RWPE2 (cell line): ENCODE measurements around the gene ST6GAL2.

Experiments used
- ATAC-seq: fragments of 200-7000 bp; cut with Tn5 transposase; 3 replicates; pipeline ENCODE4 v1.9.1; 2021; ENCODE audit warnings: low read depth
- DNase-seq: peaks from one replicate; pipeline ENCODE4 v3.0.0-alpha.2; 2020; ENCODE audit warnings: low spot score
- H3K27ac ChIP-seq: fragments of 450-650 bp; 2 replicates; pipeline ENCODE4 v1.5.1; 2017; ENCODE audit warnings: mild to moderate bottlenecking; ENCODE audit not compliant: poor library complexity, severe bottlenecking
- H3K27me3 ChIP-seq: fragments of 250-450 bp; sonication (Bioruptor Pico); 2 replicates; pipeline ENCODE4 v1.5.1; 2021; ENCODE audit warnings: mild to moderate bottlenecking, moderate library complexity; ENCODE audit not compliant: insufficient read depth, poor library complexity, severe bottlenecking
- H3K36me3 ChIP-seq: fragments of 250-450 bp; sonication (Bioruptor Pico); 2 replicates; pipeline ENCODE4 v1.5.1; 2020; ENCODE audit warnings: low read depth, mild to moderate bottlenecking, moderate library complexity
- H3K4me1 ChIP-seq: fragments of 250-450 bp; sonication (Bioruptor Pico); 2 replicates; pipeline ENCODE4 v1.5.1; 2021; ENCODE audit warnings: mild to moderate bottlenecking, moderate library complexity; ENCODE audit not compliant: insufficient read depth, poor library complexity, severe bottlenecking
- H3K4me3 ChIP-seq: fragments of 250-450 bp; sonication (Bioruptor Pico); 2 replicates; pipeline ENCODE4 v1.5.1; 2021; ENCODE audit warnings: mild to moderate bottlenecking, moderate library complexity; ENCODE audit not compliant: severe bottlenecking
- H3K9me3 ChIP-seq: fragments of 250-450 bp; sonication (Bioruptor Pico); 2 replicates; pipeline ENCODE4 v1.5.1; 2021; ENCODE audit warnings: mild to moderate bottlenecking, moderate library complexity; ENCODE audit not compliant: severe bottlenecking
- TF ChIP-seq, protein P1 (sequence below): fragments of 450-650 bp; IDR thresholded peaks from one replicate; pipeline ENCODE4 v1.5.1; 2017; ENCODE audit warnings: mild to moderate bottlenecking, moderate library complexity; ENCODE audit not compliant: poor library complexity, severe bottlenecking

Gene ST6GAL2

DNA sequence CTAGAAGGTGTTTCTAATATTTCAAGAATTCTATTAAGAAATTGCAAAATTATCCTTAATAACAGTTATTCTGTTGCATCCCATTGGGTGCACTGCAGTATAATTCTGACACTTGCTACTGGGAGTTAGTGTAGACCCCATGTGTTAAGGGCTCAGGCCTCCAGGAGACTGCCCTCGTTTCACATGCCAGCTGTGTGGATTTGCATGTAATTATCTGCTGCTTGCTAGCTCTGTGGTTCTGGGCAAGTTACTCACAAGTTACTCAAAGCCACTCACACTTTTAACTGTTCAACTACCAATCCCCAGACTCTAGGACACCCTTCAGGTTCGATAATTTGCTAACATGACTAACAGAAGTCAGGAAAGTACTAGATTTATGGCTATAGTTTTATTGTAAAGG is 38.6 kb downstream of the ST6GAL2 start:
- ATAC-seq (no peak), DNase-seq (no peak)
- Histone ChIP-seq H3K9me3 (no peaks in the 10 kb centered on the region), H3K4me3 (no peak overlapping the region), H3K27me3 (no peaks in the 10 kb centered on the region), H3K36me3 (no peaks in the 10 kb centered on the region), H3K27ac (no peak overlapping the region), H3K4me1 (no peaks in the 10 kb centered on the region)
- TF ChIP-seq, protein P1, sequence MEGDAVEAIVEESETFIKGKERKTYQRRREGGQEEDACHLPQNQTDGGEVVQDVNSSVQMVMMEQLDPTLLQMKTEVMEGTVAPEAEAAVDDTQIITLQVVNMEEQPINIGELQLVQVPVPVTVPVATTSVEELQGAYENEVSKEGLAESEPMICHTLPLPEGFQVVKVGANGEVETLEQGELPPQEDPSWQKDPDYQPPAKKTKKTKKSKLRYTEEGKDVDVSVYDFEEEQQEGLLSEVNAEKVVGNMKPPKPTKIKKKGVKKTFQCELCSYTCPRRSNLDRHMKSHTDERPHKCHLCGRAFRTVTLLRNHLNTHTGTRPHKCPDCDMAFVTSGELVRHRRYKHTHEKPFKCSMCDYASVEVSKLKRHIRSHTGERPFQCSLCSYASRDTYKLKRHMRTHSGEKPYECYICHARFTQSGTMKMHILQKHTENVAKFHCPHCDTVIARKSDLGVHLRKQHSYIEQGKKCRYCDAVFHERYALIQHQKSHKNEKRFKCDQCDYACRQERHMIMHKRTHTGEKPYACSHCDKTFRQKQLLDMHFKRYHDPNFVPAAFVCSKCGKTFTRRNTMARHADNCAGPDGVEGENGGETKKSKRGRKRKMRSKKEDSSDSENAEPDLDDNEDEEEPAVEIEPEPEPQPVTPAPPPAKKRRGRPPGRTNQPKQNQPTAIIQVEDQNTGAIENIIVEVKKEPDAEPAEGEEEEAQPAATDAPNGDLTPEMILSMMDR: no peak

DNA sequence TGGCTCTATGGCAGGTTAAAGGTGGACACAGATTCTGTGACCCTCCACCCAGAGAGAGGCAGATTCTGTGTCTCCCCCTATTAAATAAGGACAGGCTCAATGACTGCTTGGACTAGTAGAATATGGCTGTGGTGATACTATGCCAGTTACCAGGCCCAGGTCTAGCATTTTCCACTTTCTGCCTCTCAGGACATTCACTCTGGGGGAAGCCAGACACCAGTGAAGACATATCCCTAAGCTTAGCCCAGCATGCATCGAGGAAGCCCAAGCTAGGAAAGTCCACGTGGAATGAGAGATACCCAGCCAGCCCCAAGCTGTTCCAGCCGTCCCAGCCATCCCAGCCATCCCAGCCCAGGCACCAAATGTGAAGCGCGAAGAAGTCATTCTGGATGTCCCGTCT is 40.3 kb downstream of the ST6GAL2 start:
- TF ChIP-seq, protein P1: no peak
- no peak overlapping the region for H3K4me3 ChIP-seq
- no peak for DNase-seq
- no peak for ATAC-seq
- no peaks in the 10 kb centered on the region for H3K4me1 ChIP-seq
- H3K36me3 ChIP-seq: no peaks in the 10 kb centered on the region
- no peaks in the 10 kb centered on the region for H3K27me3 ChIP-seq
- no peak overlapping the region for H3K27ac ChIP-seq
- H3K9me3 ChIP-seq: no peaks in the 10 kb centered on the region

DNA sequence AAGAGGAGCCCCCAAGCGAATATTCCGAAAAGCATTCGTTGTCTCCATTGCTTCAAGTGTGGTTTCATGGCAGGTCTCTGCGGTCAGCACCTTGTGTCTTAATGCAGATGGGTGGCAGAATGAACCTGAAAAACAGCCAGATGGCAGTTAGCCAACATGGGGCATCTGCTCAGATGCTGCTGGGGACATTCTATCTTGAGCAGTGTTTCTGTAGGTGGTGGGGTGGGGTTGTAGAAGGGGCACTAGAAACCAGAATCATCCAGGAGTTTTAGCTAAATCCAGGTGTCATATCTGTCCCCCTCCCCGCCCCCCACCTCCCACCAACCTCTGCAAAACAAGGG is 42.1 kb downstream of the ST6GAL2 start:
- DNase-seq: no peak
- no peaks in the 10 kb centered on the region for H3K9me3 ChIP-seq
- H3K4me1 ChIP-seq: no peaks in the 10 kb centered on the region
- H3K36me3 ChIP-seq: no peaks in the 10 kb centered on the region
- no peak for ATAC-seq
- TF ChIP-seq, protein P1: no peak
- H3K4me3 ChIP-seq: no peak overlapping the region
- H3K27ac ChIP-seq: no peak overlapping the region
- H3K27me3 ChIP-seq: no peaks in the 10 kb centered on the region

DNA sequence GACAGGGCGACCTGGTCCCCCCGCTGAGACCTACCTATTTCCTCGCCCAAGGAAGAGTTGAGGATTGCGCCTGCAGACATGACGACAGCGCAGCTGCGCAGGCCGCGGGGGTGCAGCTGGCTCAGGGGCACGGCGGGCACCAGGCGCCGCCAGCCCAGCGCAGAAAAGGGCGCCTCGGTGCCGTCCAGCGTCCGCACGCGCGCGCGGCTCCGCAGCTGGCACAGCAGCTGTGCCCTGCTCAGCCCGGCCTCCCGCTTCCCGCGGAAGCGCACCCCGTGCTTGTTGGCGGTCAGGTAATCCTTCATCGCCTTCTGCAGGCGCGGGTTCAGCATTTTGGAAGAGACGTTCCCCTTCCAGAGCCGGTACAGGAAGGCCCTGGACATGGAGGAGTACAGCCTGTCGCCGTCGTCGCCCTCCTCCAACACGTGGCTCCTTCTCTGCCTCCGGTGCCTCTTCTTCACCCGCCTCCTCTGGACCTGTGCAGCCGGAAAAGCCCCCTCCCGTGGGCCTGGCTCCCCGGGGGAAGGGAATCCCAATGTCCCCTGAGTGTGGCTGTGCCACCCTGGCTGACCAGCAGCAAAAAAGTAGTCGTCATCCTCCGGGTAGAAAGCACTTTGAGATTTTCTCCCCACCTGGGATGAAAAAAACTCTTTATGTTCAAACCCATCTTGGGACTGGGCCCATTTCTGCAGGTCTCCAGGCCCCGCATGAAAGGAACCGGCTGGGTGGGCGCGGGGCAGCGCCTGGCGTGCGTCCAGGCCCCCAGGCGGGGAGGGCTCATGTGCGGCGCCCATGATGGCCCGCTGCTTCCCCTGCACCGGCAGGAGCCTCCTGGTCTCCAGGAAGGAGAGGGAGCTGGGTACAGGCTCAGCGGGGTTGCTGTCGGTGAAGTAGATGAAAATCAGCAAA is 42.7 kb downstream of the ST6GAL2 start:
- DNase-seq (no peak), ATAC-seq (no peak)
- Histone ChIP-seq H3K27ac (no peak overlapping the region), H3K4me3 (no peak overlapping the region), H3K36me3 (no peaks in the 10 kb centered on the region), H3K9me3 (no peaks in the 10 kb centered on the region), H3K27me3 (no peaks in the 10 kb centered on the region), H3K4me1 (no peaks in the 10 kb centered on the region)
- TF ChIP-seq, protein P1: no peak
